ENCODE data around the gene SNAI3. TPM values are rescaled to one million over a fixed set of nuclear protein-coding genes. Genes with fewer than 3 reads are reported as not detected.

Gene SNAI3
- total RNA-seq, 4 donors from 2014 or later: 0.26 to 0.83 (median 0.59) TPM

DNA sequence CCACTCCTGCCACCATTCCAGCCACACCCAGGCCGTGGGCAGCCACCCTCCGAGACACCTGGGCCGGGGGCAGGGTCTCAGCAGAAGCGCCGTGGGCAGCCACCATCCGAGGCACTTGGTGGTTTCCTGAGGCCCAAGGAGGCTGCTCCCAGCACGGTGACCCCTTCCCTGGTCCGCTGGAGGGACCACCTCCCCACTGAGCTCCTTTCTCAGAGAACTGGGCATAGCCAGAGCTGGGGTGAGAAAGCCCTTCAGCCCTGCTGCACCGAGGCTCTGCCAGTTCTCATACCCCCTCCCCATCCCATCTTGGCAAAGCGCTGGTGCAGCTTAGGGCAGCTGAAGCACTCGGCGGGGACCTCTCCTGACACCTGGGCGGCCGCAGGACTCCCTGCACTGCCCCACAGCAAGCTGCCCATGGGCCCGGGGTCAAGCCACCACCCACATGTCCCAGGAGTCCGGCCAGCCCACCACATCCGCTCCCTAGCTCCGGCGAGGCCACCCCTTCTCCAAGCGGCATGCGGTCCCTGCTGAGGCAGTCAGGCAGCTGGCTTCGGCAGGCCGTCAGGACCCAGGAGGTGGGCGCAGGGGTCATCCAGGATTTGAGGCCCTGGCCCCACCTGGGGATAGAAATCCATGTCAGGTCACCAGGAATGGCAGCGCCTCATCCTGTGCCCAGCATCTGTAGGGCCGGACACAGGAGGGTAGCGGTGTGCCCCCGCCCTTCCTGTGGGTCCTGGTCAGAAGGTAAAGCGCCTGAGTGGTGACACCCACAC lies 34.1 kb downstream of the SNAI3 start:
- H3K27ac ChIP-seq (replicated peaks in 1 of 4): peak overlapping the region; percentile 13 to 73 (median 58)
- DNase-seq (ENCODE audit: extremely low spot score): no peak
- peaks cover 15 to 30% (median 26%) of the 10 kb centered on the region in 4 donors for H3K4me1 ChIP-seq
- no peak overlapping the region for H3K4me3 ChIP-seq
- H3K36me3 ChIP-seq: peaks cover 0 to 52% (median 39%) of the 10 kb centered on the region in 4 donors
- 82% methylated on average over 9 of the region's 29 CpGs for WGBS
- no peaks in the 10 kb centered on the region for H3K9me3 ChIP-seq
- TF ChIP-seq EP300 (IDR thresholded peaks at IDR 0.05) (no peak), POLR2AphosphoS5 (IDR thresholded peaks at IDR 0.05) (no peak), POLR2A (IDR thresholded peaks at IDR 0.05; ENCODE audit: low read depth) (no peak)
- TF ChIP-seq, protein P1, sequence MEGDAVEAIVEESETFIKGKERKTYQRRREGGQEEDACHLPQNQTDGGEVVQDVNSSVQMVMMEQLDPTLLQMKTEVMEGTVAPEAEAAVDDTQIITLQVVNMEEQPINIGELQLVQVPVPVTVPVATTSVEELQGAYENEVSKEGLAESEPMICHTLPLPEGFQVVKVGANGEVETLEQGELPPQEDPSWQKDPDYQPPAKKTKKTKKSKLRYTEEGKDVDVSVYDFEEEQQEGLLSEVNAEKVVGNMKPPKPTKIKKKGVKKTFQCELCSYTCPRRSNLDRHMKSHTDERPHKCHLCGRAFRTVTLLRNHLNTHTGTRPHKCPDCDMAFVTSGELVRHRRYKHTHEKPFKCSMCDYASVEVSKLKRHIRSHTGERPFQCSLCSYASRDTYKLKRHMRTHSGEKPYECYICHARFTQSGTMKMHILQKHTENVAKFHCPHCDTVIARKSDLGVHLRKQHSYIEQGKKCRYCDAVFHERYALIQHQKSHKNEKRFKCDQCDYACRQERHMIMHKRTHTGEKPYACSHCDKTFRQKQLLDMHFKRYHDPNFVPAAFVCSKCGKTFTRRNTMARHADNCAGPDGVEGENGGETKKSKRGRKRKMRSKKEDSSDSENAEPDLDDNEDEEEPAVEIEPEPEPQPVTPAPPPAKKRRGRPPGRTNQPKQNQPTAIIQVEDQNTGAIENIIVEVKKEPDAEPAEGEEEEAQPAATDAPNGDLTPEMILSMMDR (IDR thresholded peaks at IDR 0.05): no peak
- intact Hi-C loops (cut with DNase I): no loop called here
- peaks cover 0 to 28% (median 0%) of the 10 kb centered on the region in 4 donors for H3K27me3 ChIP-seq

DNA sequence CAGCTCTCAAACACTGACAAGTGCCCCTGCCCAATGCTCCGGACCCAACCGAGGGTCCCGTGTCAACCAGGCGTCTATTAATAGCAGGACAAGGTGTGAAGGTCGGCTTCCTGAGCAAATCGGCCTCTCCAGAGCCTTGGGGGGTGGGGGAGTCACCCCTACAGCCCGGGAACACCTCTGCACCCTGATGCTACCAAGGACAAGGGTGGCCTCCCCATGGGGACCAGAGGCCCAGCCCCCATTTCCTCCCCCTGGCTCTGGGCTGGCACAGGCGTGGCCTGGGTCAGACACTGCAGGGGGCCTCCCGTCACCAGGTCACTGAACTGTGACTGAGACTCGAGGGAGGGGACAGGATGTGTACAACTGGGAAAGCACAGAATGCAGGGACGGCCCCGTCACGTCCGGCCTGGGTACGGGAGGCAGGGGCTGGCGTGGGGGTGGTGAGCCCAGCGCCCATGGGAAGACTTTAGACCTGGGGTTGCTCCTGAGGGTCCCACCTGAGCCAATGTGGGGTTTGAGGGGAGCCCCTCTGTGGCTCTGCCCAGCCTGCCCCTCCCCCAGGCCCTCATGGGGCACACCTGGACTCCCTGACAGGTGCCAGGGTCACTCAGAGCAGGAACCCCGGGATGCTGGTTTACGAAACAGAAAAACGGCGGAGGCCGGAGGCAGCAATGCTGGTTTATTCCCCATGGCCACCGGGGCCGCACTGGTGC lies 34.9 kb downstream of the SNAI3 start:
- peaks cover 0 to 44% (median 36%) of the 10 kb centered on the region in 4 donors for H3K36me3 ChIP-seq
- peaks cover 15 to 30% (median 26%) of the 10 kb centered on the region in 4 donors for H3K4me1 ChIP-seq
- H3K9me3 ChIP-seq: no peaks in the 10 kb centered on the region
- intact Hi-C loops (cut with DNase I): no loop called here
- H3K27ac ChIP-seq (replicated peaks in 1 of 4): peak overlapping the region; percentile 55 to 73 (median 67)
- TF ChIP-seq EP300 (IDR thresholded peaks at IDR 0.05) (no peak), POLR2A (IDR thresholded peaks at IDR 0.05; ENCODE audit: low read depth) (no peak), POLR2AphosphoS5 (IDR thresholded peaks at IDR 0.05) (peak; percentile 7 to 47)
- TF ChIP-seq, protein P1 (IDR thresholded peaks at IDR 0.05): no peak
- no peak for DNase-seq (ENCODE audit: extremely low spot score)
- H3K4me3 ChIP-seq: peak overlapping the region; percentile 57 to 72 (median 64)
- H3K27me3 ChIP-seq: peaks cover 0 to 28% (median 0%) of the 10 kb centered on the region in 4 donors
- WGBS: 78% methylated on average over 12 of the region's 24 CpGs

DNA sequence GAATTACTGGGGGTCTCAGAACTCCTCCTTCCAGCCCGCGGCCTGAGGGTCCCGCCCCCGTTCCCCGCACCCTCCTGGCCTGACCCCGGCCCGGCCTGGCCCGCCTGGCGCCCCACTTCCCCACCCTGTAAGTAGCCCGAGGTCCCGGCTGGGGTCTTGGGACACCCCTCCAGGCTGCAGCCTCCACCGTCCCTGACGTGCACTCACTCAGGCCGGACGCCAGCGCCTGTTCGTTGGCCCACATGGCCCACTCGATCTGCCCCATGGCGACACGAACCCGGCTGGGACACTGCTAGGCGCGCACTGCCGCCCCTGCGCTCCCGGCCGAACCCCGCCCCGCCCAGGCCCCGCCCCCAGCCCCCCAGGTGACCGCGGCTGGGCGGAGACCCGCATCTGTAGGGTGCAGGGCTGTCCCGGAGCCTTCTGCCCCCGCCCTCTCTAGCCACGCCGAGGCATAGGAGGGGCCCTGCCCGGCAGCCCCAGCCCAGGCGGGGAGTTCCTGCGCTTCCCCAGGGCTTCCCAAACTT lies 35.5 kb downstream of the SNAI3 start, which contains the start of gene CYBA:
TSS of gene CYBA (minus strand) at position 305 of the 527 bp plus-strand sequence. CDS start at position 265, 40 bp downstream.
- 0% methylated on average over 11 of the region's 41 CpGs for WGBS
- no peaks in the 10 kb centered on the region for H3K9me3 ChIP-seq
- intact Hi-C loops (cut with DNase I): no loop called here
- TF ChIP-seq EP300 (IDR thresholded peaks at IDR 0.05): no peak
- TF ChIP-seq POLR2AphosphoS5 (IDR thresholded peaks at IDR 0.05): peak in 1 of 2 donors; percentile 44
- peaks cover 0 to 38% (median 33%) of the 10 kb centered on the region in 4 donors for H3K36me3 ChIP-seq
- peak within 1 kb of the TSS; percentile 55 to 73 (median 67) for H3K27ac ChIP-seq (replicated peaks in 1 of 4)
- H3K27me3 ChIP-seq: peaks cover 0 to 28% (median 0%) of the 10 kb centered on the region in 4 donors
- H3K4me1 ChIP-seq: peaks cover 15 to 30% (median 26%) of the 10 kb centered on the region in 4 donors
- DNase-seq (ENCODE audit: extremely low spot score): peak; percentile 94
- peak within 1 kb of the TSS; percentile 57 to 72 (median 64) for H3K4me3 ChIP-seq

DNA sequence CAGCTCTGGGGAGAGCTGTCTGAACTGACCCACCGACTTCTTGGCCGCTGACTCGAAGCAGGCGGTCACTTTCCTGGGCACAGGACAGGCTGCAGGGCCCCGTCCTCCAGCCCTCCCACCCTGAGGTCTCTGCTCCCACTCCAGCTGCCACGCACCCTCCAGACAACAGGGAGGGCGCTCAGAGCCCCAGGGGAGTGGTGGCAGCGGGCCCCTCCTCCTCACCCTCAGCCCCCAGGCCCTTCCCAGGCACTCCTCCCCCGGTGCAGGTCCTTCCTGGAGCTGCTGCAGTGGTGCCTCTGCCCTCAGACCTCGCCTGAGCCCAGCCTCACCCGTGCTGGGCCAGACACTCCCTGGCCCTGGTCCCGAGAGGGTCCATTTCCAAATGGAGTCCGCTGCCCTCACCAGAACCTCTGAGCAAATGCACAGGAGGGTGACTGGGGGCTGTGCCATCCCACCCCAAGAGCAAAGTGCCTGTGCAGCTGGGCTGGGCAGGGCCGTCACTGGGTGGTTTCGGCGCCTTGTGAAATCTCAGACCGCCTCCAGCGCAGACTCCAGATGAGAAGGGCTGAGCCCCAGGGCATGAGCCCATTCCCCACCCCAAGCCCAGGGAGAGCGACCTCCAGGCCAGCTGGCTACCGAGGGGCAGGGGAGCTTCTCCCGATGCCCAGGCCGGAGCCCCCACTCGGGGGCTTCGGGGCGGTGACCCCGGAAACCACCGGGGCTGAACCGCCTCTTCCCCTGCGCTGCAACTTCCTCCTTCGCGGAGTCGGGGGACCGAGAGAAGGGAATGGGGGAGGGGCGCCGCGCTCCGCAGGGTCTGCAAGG lies 36.2 kb downstream of the SNAI3 start:
- H3K27ac ChIP-seq (replicated peaks in 1 of 4): peak overlapping the region; percentile 55 to 73 (median 67)
- H3K36me3 ChIP-seq: peaks cover 0 to 31% (median 26%) of the 10 kb centered on the region in 4 donors
- intact Hi-C loops (cut with DNase I): no loop called here
- TF ChIP-seq EP300 (IDR thresholded peaks at IDR 0.05): no peak
- TF ChIP-seq, protein P1 (IDR thresholded peaks at IDR 0.05): no peak
- no peak for TF ChIP-seq POLR2A (IDR thresholded peaks at IDR 0.05; ENCODE audit: low read depth)
- no peak for TF ChIP-seq POLR2AphosphoS5 (IDR thresholded peaks at IDR 0.05)
- WGBS: 10% methylated on average over 2 of the region's 37 CpGs
- peak overlapping the region; percentile 57 to 72 (median 64) for H3K4me3 ChIP-seq
- H3K4me1 ChIP-seq: peaks cover 15 to 30% (median 26%) of the 10 kb centered on the region in 4 donors
- DNase-seq (ENCODE audit: extremely low spot score): no peak
- peaks cover 0 to 28% (median 0%) of the 10 kb centered on the region in 4 donors for H3K27me3 ChIP-seq
- no peaks in the 10 kb centered on the region for H3K9me3 ChIP-seq

Data from esophagus muscularis mucosa (tissue), 4 donors.